A673 (cell line): Measurements from ENCODE around the gene ABCC9.

Experiments used
- CTCF ChIP-seq: fragments of 300-800, 200-600 bp; sonication (generic); conservative IDR thresholded peaks from 2 replicates; pipeline ENCODE4 v1.5.1; 2017; ENCODE audit warnings: low read depth, mild to moderate bottlenecking, antibody characterized with exemption, low read length, moderate library complexity, mixed read lengths
- EZH2 ChIP-seq: fragments of 200-600 bp; sonication (generic); IDR thresholded peaks from 2 replicates; pipeline ENCODE4 v1.6.1; 2017; ENCODE audit warnings: borderline replicate concordance, low read depth, mild to moderate bottlenecking, mixed read lengths, antibody characterized with exemption, low read length; ENCODE audit not compliant: poor library complexity, severe bottlenecking

- no peak for TF ChIP-seq CTCF
- TF ChIP-seq EZH2: no peak
Observed at GRCh38 chr12:21751517-21751916, 189.7 kb downstream of the ABCC9 start.
